ENCODE data around the gene NKX3-2.

Gene NKX3-2

GRCh38 chr4:13523591-13524503, 20.5 kb downstream of the NKX3-2 start:
- Histone ChIP-seq H4K20me1 (ENCODE audit: insufficient read depth, low read length) (no peaks in the 10 kb centered on the region), H3K27me3 (replicated peaks; ENCODE audit: insufficient read depth, low read length) (peaks cover 8% of the 10 kb centered on the region; the same call in 1 of the 2 replicates), H3K79me2 (ENCODE audit: low read length) (no peaks in the 10 kb centered on the region), H3K9ac (ENCODE audit: low read length) (no peak overlapping the region), H3K4me3 (ENCODE audit: low read length) (no peak overlapping the region), H3K4me1 (ENCODE audit: low read length) (0 out of 2 replicates have a peak, but pooled peaks cover 1% of the 10 kb centered on the region), H3K36me3 (replicated peaks; ENCODE audit: insufficient read depth, low read length) (no peaks in the 10 kb centered on the region), H2AFZ (ENCODE audit: low read length) (no peak overlapping the region), H3F3A (ENCODE audit: insufficient read depth, low read length) (no peaks in the 10 kb centered on the region), H3K4me2 (ENCODE audit: low read depth, low read length) (no peak overlapping the region), H3K9me2 (replicated peaks; ENCODE audit: insufficient read depth, low read length) (no peaks in the 10 kb centered on the region), H3K9me3 (replicated peaks; ENCODE audit: insufficient read depth, low read length) (no peaks in the 10 kb centered on the region), H3K27ac (ENCODE audit: low read length) (no peak overlapping the region)
- no peak for DNase-seq
- no peak for TF ChIP-seq CTCF (IDR thresholded peaks at IDR 0.05; ENCODE audit: low read length)
- TF ChIP-seq EZH2phosphoT487 (IDR thresholded peaks at IDR 0.05; ENCODE audit: low read length), result no peak
- no peak for TF ChIP-seq EZH2 (optimal IDR thresholded peaks at IDR 0.05; ENCODE audit: low read depth, low read length)

- no peak overlapping the region for H3K27ac ChIP-seq (ENCODE audit: low read length)
- H2AFZ ChIP-seq (ENCODE audit: low read length), result no peak overlapping the region
- TF ChIP-seq EZH2 (optimal IDR thresholded peaks at IDR 0.05; ENCODE audit: low read depth, low read length), result no peak
- TF ChIP-seq CTCF (IDR thresholded peaks at IDR 0.05; ENCODE audit: low read length), result no peak
- no peak for TF ChIP-seq EZH2phosphoT487 (IDR thresholded peaks at IDR 0.05; ENCODE audit: low read length)
- H4K20me1 ChIP-seq (ENCODE audit: insufficient read depth, low read length), result no peaks in the 10 kb centered on the region
- H3K36me3 ChIP-seq (replicated peaks; ENCODE audit: insufficient read depth, low read length), result no peaks in the 10 kb centered on the region
- no peaks in the 10 kb centered on the region for H3K79me2 ChIP-seq (ENCODE audit: low read length)
- peaks cover 8% of the 10 kb centered on the region; the same call in 1 of the 2 replicates for H3K27me3 ChIP-seq (replicated peaks; ENCODE audit: insufficient read depth, low read length)
- no peaks in the 10 kb centered on the region for H3K9me2 ChIP-seq (replicated peaks; ENCODE audit: insufficient read depth, low read length)
- H3K9me3 ChIP-seq (replicated peaks; ENCODE audit: insufficient read depth, low read length), result no peaks in the 10 kb centered on the region
- H3F3A ChIP-seq (ENCODE audit: insufficient read depth, low read length), result no peaks in the 10 kb centered on the region
- no peaks in the 10 kb centered on the region for H3K4me1 ChIP-seq (ENCODE audit: low read length)
- H3K4me3 ChIP-seq (ENCODE audit: low read length), result no peak overlapping the region
- DNase-seq, result no peak
- no peak overlapping the region for H3K9ac ChIP-seq (ENCODE audit: low read length)
- H3K4me2 ChIP-seq (ENCODE audit: low read depth, low read length), result no peak overlapping the region
Measured at GRCh38 chr4:13523105-13523477, 21.2 kb downstream of the NKX3-2 start.

- no peak overlapping the region for H2AFZ ChIP-seq (ENCODE audit: low read length)
- H3K79me2 ChIP-seq (ENCODE audit: low read length), result no peaks in the 10 kb centered on the region
- no peaks in the 10 kb centered on the region for H3K9me2 ChIP-seq (replicated peaks; ENCODE audit: insufficient read depth, low read length)
- peaks cover 5% of the 10 kb centered on the region; the same call in 1 of the 2 replicates for H3K27me3 ChIP-seq (replicated peaks; ENCODE audit: insufficient read depth, low read length)
- no peaks in the 10 kb centered on the region for H3F3A ChIP-seq (ENCODE audit: insufficient read depth, low read length)
- H3K4me1 ChIP-seq (ENCODE audit: low read length), result no peaks in the 10 kb centered on the region
- H3K9me3 ChIP-seq (replicated peaks; ENCODE audit: insufficient read depth, low read length), result no peaks in the 10 kb centered on the region
- no peak overlapping the region for H3K4me2 ChIP-seq (ENCODE audit: low read depth, low read length)
- no peaks in the 10 kb centered on the region for H3K36me3 ChIP-seq (replicated peaks; ENCODE audit: insufficient read depth, low read length)
- H3K9ac ChIP-seq (ENCODE audit: low read length), result no peak overlapping the region
- no peak overlapping the region for H3K27ac ChIP-seq (ENCODE audit: low read length)
- no peak for DNase-seq
- TF ChIP-seq EZH2 (optimal IDR thresholded peaks at IDR 0.05; ENCODE audit: low read depth, low read length), result no peak
- TF ChIP-seq CTCF (IDR thresholded peaks at IDR 0.05; ENCODE audit: low read length), result no peak
- TF ChIP-seq EZH2phosphoT487 (IDR thresholded peaks at IDR 0.05; ENCODE audit: low read length), result no peak
- no peaks in the 10 kb centered on the region for H4K20me1 ChIP-seq (ENCODE audit: insufficient read depth, low read length)
- H3K4me3 ChIP-seq (ENCODE audit: low read length), result no peak overlapping the region
Measured at GRCh38 chr4:13522282-13523104, 21.8 kb downstream of the NKX3-2 start.

All from MM.1S (cell line).